OCI-LY1 (cell line): ENCODE data around the gene TST.
A peak's percentile ranks its signal among the peaks of the same experiment; 100 is the strongest.

ENCODE experiments used
- H2AFZ ChIP-seq: fragments of 200-600 bp; sonication (generic), shearing (Covaris generic); 2 replicates; pipeline ENCODE4 v1.6.0; 2014; ENCODE audit warnings: antibody characterized with exemption, mild to moderate bottlenecking, low read length
- H3F3A ChIP-seq: fragments of 200-600 bp; sonication (generic), shearing (Covaris generic); 2 replicates; pipeline ENCODE4 v1.6.0; 2014; ENCODE audit warnings: mild to moderate bottlenecking, antibody characterized with exemption, low read length, moderate library complexity; ENCODE audit not compliant: insufficient read depth
- H3K27ac ChIP-seq: fragments of 200-600 bp; sonication (generic); 2 replicates; pipeline ENCODE4 v1.5.1; 2014; ENCODE audit warnings: low read length, mixed run types, mild to moderate bottlenecking, low read depth; ENCODE audit not compliant: poor library complexity, severe bottlenecking
- H3K27me3 ChIP-seq: fragments of 200-600 bp; sonication (generic); 2 replicates; pipeline ENCODE4 v1.6.0; 2014; ENCODE audit warnings: antibody characterized with exemption, mild to moderate bottlenecking, low read length, moderate library complexity; ENCODE audit not compliant: insufficient read depth
- H3K36me3 ChIP-seq: fragments of 200-600 bp; sonication (generic); 2 replicates; pipeline ENCODE4 v1.6.1; 2014; ENCODE audit warnings: mild to moderate bottlenecking, antibody characterized with exemption, low read length, moderate library complexity, mixed read lengths; ENCODE audit not compliant: insufficient read depth
- H3K4me1 ChIP-seq: fragments of 200-600 bp; sonication (generic); 2 replicates; pipeline ENCODE4 v1.5.1; 2014; ENCODE audit warnings: mild to moderate bottlenecking, low read length, moderate library complexity; ENCODE audit not compliant: insufficient read depth, severe bottlenecking
- H3K4me2 ChIP-seq: fragments of 200-600 bp; sonication (generic), shearing (Covaris generic); 2 replicates; pipeline ENCODE4 v1.6.1; 2014; ENCODE audit warnings: low read length
- H3K4me3 ChIP-seq: fragments of 200-600 bp; sonication (generic); 2 replicates; pipeline ENCODE4 v1.5.1; 2014; ENCODE audit warnings: low read length, low read depth, mild to moderate bottlenecking, mixed read lengths; ENCODE audit not compliant: poor library complexity, severe bottlenecking
- H3K79me2 ChIP-seq: fragments of 200-600 bp; shearing (Covaris generic); 2 replicates; pipeline ENCODE4 v1.6.1; 2016; ENCODE audit warnings: mixed run types, low read length, mixed read lengths; ENCODE audit not compliant: insufficient read depth
- H3K9ac ChIP-seq: fragments of 200-600 bp; sonication (generic), shearing (Covaris generic); 2 replicates; pipeline ENCODE4 v1.6.1; 2014; ENCODE audit warnings: mild to moderate bottlenecking, low read length, mixed read lengths
- H3K9me2 ChIP-seq: fragments of 200-600 bp; sonication (generic), shearing (Covaris generic); 2 replicates; pipeline ENCODE4 v1.6.1; 2014; ENCODE audit warnings: low read depth, mild to moderate bottlenecking, low read length, mixed read lengths
- H3K9me3 ChIP-seq: fragments of 200-600 bp; shearing (Covaris generic); 2 replicates; pipeline ENCODE4 v1.6.1; 2014; ENCODE audit warnings: low read length, mixed read lengths
- H4K20me1 ChIP-seq: fragments of 200-600 bp; sonication (generic), shearing (Covaris generic); 2 replicates; pipeline ENCODE4 v1.6.0; 2016; ENCODE audit warnings: mild to moderate bottlenecking, low read length; ENCODE audit not compliant: insufficient read depth
- CTCF ChIP-seq: fragments of 200-600 bp; sonication (generic), shearing (Covaris generic); IDR thresholded peaks from 2 replicates; pipeline ENCODE4 v1.5.1; 2017; ENCODE audit warnings: mild to moderate bottlenecking, antibody characterized with exemption, low read length, moderate library complexity, mixed read lengths
- EZH2 ChIP-seq: fragments of 200-600 bp; sonication (generic), shearing (Covaris generic); IDR thresholded peaks from 2 replicates; pipeline ENCODE4 v1.8.0; 2017; ENCODE audit warnings: borderline replicate concordance, mixed run types, mild to moderate bottlenecking, antibody characterized with exemption, low read length, moderate library complexity, mixed read lengths

Gene TST

DNA sequence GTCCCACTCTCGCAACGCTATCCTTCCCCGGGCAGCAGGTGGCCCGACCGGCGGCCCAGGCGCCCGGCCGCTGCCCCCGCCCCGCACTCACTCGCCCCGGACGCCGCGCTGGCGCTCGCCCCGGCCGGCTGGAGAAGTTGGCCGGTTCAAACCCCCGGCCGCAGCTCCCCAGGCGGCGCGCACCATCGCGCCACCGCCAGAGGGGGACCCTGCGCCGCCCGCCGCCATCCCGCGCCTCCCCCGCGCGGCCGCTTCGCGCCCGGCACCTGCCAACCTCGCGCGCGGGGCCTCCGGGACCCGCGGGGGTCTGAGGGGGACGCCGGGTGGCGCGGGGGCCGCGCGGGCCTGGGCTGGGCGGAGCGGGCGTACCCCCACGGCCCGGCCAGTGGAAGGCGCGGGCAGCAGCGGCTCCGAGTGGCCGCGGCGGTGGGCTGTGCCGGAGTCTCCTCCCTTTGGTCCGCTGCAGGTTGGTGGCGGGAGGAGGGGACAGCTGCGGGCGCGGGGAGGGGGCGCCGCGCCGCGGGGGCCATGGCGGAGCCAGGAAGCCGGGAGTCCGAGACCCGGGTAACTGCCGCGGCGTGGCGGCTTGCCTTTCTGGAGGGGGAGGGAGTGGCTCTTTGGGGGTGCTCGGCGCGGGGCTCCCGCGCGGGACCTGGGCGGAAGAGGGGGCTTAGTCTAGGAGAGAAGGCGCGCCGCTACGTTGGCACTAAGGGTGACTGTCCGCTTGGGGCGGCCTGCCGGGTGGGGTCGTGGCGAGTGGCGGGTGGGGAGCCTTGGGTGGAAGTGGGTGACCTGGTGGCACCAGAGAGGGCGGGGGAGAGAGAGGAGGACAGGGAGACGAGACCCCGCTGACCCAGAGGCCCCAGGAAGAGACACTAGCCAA, at the start of gene TST, which contains the start of gene MPST:
TST (minus strand) TSS at position 139 of the 883 bp plus-strand sequence. CDS start 715 bp downstream, outside the sequence.
MPST (plus strand) TSS at position 434 of the 883 bp plus-strand sequence; CDS start at position 529, 95 bp downstream.
- peak within 1 kb of the TSS; percentile 70 for H3K4me3 ChIP-seq
- no peaks in the 10 kb centered on the region for H3K36me3 ChIP-seq
- H3K79me2 ChIP-seq, result no peaks in the 10 kb centered on the region
- no peak for TF ChIP-seq EZH2
- TF ChIP-seq CTCF, result no peak
- peak within 1 kb of the TSS; percentile 62 for H3K9ac ChIP-seq
- H3K27me3 ChIP-seq, result no peaks in the 10 kb centered on the region
- peak within 1 kb of the TSS; percentile 37; the same call in 1 of the 2 replicates for H2AFZ ChIP-seq
- H3K27ac ChIP-seq, result no peak within 1 kb of the TSS
- H3K4me1 ChIP-seq, result no peaks in the 10 kb centered on the region
- H4K20me1 ChIP-seq, result no peaks in the 10 kb centered on the region
- H3F3A ChIP-seq, result no peaks in the 10 kb centered on the region
- peak within 1 kb of the TSS; percentile 86 for H3K4me2 ChIP-seq
- H3K9me3 ChIP-seq, result no peaks in the 10 kb centered on the region
- no peaks in the 10 kb centered on the region for H3K9me2 ChIP-seq

GRCh38 chr22:37068859-37069258, 49.6 kb upstream of the TST start:
- no peak overlapping the region for H3K9ac ChIP-seq
- TF ChIP-seq EZH2 (no peak), CTCF (no peak)
- H3K4me3 ChIP-seq, result no peak overlapping the region

GRCh38 chr22:37067428-37067827, 48.2 kb upstream of the TST start:
- no peak overlapping the region for H3K27ac ChIP-seq
- H3K36me3 ChIP-seq, result no peaks in the 10 kb centered on the region
- H3F3A ChIP-seq, result no peaks in the 10 kb centered on the region
- no peaks in the 10 kb centered on the region for H3K4me1 ChIP-seq
- H3K9ac ChIP-seq, result no peak overlapping the region
- no peaks in the 10 kb centered on the region for H3K79me2 ChIP-seq
- no peak overlapping the region for H3K4me3 ChIP-seq
- no peaks in the 10 kb centered on the region for H4K20me1 ChIP-seq
- no peak overlapping the region for H2AFZ ChIP-seq
- H3K4me2 ChIP-seq, result no peak overlapping the region
- TF ChIP-seq CTCF, result no peak
- no peak for TF ChIP-seq EZH2
- 0 out of 2 replicates have a peak, but pooled peaks cover 5% of the 10 kb centered on the region for H3K27me3 ChIP-seq
- no peaks in the 10 kb centered on the region for H3K9me3 ChIP-seq
- H3K9me2 ChIP-seq, result no peaks in the 10 kb centered on the region

More at GRCh38 chr22:37068859-37069258, 49.6 kb upstream of the TST start:
- no peaks in the 10 kb centered on the region for H3K9me3 ChIP-seq
- H2AFZ ChIP-seq, result no peak overlapping the region
- no peaks in the 10 kb centered on the region for H3K36me3 ChIP-seq
- no peak overlapping the region for H3K4me2 ChIP-seq
- no peaks in the 10 kb centered on the region for H3K9me2 ChIP-seq
- 0 out of 2 replicates have a peak, but pooled peaks cover 5% of the 10 kb centered on the region for H3K27me3 ChIP-seq
- no peaks in the 10 kb centered on the region for H3F3A ChIP-seq
- H3K79me2 ChIP-seq, result no peaks in the 10 kb centered on the region
- no peaks in the 10 kb centered on the region for H3K4me1 ChIP-seq
- H4K20me1 ChIP-seq, result no peaks in the 10 kb centered on the region
- H3K27ac ChIP-seq, result no peak overlapping the region
